Liver (tissue), 2 donors: ENCODE measurements around the gene RAB34.

Experiments used
- MAX ChIP-seq: IDR thresholded peaks from 2 replicates; pipeline ENCODE4 v1.6.1; 2016; ENCODE audit warnings: antibody characterized with exemption
- REST ChIP-seq: IDR thresholded peaks from 2 replicates; pipeline ENCODE4 v1.6.1; 2016; ENCODE audit warnings: antibody characterized with exemption, mild to moderate bottlenecking
- YY1 ChIP-seq: IDR thresholded peaks from 2 replicates; pipeline ENCODE4 v1.6.1; 2016; ENCODE audit warnings: antibody characterized with exemption, mild to moderate bottlenecking
- TF ChIP-seq, protein P1 (sequence below): fragments of 150-350 bp; IDR thresholded peaks from 2 replicates; pipeline ENCODE4 v1.5.1; 2017; ENCODE audit warnings: improper control_type of control experiment, low read depth, low read length; ENCODE audit not compliant: missing input control
- donor health status: healthy.

DNA sequence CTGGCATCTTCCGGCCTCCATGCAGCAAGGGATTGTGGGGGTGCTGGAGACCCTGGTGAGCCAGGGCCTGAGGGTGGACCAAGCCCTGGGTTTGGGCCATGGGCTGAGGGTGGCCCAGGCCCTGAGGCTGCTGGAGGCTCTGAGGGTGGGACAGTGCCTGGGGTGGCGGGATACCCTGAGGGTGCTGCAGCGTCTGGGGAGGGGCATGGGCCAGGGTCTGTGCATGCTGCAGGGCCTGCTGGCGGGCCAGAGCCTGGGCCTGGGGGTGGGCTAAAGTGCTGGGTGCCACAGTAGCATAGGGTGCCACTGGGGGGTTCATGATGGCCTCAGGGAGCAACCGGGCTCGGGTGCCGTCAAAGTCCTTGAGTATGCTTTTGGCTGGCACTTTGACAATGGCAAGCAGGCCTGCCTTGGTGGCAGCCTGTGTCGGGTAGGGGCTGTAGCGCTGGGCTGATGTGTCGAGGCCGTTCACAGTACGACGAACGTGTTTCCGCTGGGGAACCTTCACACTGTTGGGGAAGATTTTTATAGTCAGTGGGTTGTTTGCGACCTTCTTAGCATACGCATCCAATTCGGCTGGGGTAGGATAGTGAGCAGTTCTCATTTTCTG, 41.7 kb upstream of the RAB34 start:
- TF ChIP-seq, protein P1, sequence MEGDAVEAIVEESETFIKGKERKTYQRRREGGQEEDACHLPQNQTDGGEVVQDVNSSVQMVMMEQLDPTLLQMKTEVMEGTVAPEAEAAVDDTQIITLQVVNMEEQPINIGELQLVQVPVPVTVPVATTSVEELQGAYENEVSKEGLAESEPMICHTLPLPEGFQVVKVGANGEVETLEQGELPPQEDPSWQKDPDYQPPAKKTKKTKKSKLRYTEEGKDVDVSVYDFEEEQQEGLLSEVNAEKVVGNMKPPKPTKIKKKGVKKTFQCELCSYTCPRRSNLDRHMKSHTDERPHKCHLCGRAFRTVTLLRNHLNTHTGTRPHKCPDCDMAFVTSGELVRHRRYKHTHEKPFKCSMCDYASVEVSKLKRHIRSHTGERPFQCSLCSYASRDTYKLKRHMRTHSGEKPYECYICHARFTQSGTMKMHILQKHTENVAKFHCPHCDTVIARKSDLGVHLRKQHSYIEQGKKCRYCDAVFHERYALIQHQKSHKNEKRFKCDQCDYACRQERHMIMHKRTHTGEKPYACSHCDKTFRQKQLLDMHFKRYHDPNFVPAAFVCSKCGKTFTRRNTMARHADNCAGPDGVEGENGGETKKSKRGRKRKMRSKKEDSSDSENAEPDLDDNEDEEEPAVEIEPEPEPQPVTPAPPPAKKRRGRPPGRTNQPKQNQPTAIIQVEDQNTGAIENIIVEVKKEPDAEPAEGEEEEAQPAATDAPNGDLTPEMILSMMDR, result no peak
- no peak for TF ChIP-seq REST
- TF ChIP-seq YY1, result no peak
- no peak for TF ChIP-seq MAX
